ENCODE data around the gene KLHL3.

The KLHL3 gene

DNA sequence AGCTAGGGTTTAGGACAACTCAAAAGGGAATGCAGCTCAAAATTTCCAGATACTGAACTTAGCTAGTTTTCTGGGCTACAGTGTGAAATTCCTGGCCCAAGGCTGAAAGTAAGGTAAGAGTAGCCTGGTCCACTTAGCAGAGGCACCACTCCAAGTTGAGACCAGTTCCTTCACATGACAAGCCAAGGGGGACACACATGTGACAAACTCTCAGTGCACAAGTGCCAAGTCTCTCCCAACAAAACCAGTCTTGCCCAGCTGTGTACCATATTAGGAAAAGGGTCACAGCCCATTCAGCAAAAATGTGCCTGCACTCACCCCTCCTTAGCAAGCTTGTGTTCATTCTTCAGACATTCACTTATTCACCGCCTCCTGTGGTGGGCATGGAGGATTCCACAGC, 27.8 kb downstream of the KLHL3 start:
- Histone ChIP-seq H3K4me3 (ENCODE audit: low read length) (no peak overlapping the region), H3K4me2 (ENCODE audit: low read length) (no peak overlapping the region), H3K27me3 (ENCODE audit: control insufficient read depth, low read length) (no peaks in the 10 kb centered on the region), H3K4me1 (ENCODE audit: control insufficient read depth, low read length) (no peaks in the 10 kb centered on the region), H3K9me2 (replicated peaks; ENCODE audit: control insufficient read depth, low read length) (no peaks in the 10 kb centered on the region), H4K20me1 (ENCODE audit: control insufficient read depth, insufficient read depth, low read depth, low read length) (no peaks in the 10 kb centered on the region), H3K27ac (ENCODE audit: low read depth, low read length) (no peak overlapping the region), H3K36me3 (ENCODE audit: control insufficient read depth, low read length) (no peaks in the 10 kb centered on the region), H3K79me2 (ENCODE audit: control insufficient read depth, low read length) (no peaks in the 10 kb centered on the region), H3F3A (ENCODE audit: control insufficient read depth, insufficient read depth) (no peaks in the 10 kb centered on the region), H3K9me3 (ENCODE audit: control insufficient read depth, insufficient read depth, low read length) (no peaks in the 10 kb centered on the region)
- TF ChIP-seq EZH2phosphoT487 (IDR thresholded peaks at IDR 0.05; ENCODE audit: borderline replicate concordance, low read length): no peak
- TF ChIP-seq, protein P1, sequence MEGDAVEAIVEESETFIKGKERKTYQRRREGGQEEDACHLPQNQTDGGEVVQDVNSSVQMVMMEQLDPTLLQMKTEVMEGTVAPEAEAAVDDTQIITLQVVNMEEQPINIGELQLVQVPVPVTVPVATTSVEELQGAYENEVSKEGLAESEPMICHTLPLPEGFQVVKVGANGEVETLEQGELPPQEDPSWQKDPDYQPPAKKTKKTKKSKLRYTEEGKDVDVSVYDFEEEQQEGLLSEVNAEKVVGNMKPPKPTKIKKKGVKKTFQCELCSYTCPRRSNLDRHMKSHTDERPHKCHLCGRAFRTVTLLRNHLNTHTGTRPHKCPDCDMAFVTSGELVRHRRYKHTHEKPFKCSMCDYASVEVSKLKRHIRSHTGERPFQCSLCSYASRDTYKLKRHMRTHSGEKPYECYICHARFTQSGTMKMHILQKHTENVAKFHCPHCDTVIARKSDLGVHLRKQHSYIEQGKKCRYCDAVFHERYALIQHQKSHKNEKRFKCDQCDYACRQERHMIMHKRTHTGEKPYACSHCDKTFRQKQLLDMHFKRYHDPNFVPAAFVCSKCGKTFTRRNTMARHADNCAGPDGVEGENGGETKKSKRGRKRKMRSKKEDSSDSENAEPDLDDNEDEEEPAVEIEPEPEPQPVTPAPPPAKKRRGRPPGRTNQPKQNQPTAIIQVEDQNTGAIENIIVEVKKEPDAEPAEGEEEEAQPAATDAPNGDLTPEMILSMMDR (IDR thresholded peaks at IDR 0.05; ENCODE audit: low read depth, low read length, poor library complexity, severe bottlenecking): no peak

DNA sequence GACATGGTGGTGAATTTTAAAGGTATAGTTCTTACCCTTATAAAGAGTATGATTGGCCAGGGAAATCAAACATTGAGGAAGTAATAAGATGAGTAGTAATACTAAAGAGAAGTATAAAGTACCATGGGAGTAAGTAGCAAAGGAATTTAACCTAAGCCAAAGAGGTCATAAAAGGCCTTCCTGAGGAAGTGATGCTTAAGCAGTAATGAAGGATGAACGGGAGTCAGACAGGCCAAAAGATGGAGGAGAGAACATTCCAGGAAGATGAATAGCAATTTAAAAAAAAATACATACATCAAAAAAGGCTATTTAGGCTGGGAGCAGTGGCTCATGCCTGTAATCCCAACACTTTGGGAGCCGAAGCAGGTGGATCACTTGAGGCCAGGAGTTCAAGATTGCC, 29.0 kb downstream of the KLHL3 start:
- no peak overlapping the region for H3K4me2 ChIP-seq (ENCODE audit: low read length)
- H4K20me1 ChIP-seq (ENCODE audit: control insufficient read depth, insufficient read depth, low read depth, low read length): no peaks in the 10 kb centered on the region
- no peak overlapping the region for H3K27ac ChIP-seq (ENCODE audit: low read depth, low read length)
- H3K27me3 ChIP-seq (ENCODE audit: control insufficient read depth, low read length): no peaks in the 10 kb centered on the region
- H3K9me3 ChIP-seq (ENCODE audit: control insufficient read depth, insufficient read depth, low read length): no peaks in the 10 kb centered on the region
- TF ChIP-seq, protein P1 (IDR thresholded peaks at IDR 0.05; ENCODE audit: low read depth, low read length, poor library complexity, severe bottlenecking): no peak
- no peak for TF ChIP-seq EZH2phosphoT487 (IDR thresholded peaks at IDR 0.05; ENCODE audit: borderline replicate concordance, low read length)
- H3K79me2 ChIP-seq (ENCODE audit: control insufficient read depth, low read length): no peaks in the 10 kb centered on the region
- no peaks in the 10 kb centered on the region for H3K36me3 ChIP-seq (ENCODE audit: control insufficient read depth, low read length)
- no peaks in the 10 kb centered on the region for H3K9me2 ChIP-seq (replicated peaks; ENCODE audit: control insufficient read depth, low read length)
- no peaks in the 10 kb centered on the region for H3F3A ChIP-seq (ENCODE audit: control insufficient read depth, insufficient read depth)
- no peaks in the 10 kb centered on the region for H3K4me1 ChIP-seq (ENCODE audit: control insufficient read depth, low read length)
- no peak overlapping the region for H3K4me3 ChIP-seq (ENCODE audit: low read length)

DNA sequence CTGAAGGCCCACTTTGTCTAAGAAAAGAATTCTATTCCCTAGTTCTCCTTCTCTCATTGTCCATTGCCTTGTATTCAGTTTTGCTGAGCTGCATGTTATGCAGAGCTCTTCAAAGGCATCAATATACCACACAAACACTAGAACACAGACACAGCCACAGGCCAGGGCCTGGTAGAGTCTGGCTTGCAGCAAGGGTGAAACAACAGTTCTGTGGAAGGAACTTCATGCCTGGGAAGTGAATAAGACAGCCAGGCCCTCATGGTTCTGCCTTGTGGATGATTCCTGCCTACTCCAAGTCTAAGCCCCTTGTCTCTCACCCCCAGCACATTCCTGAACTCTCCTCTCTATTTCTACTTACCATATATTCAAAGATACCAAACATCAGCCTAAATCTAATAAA, 30.8 kb downstream of the KLHL3 start:
- H3F3A ChIP-seq (ENCODE audit: control insufficient read depth, insufficient read depth): no peaks in the 10 kb centered on the region

More for the DNA sequence above, 30.8 kb downstream of the KLHL3 start:
- H4K20me1 ChIP-seq (ENCODE audit: control insufficient read depth, insufficient read depth, low read depth, low read length): no peaks in the 10 kb centered on the region
- H3K4me3 ChIP-seq (ENCODE audit: low read length): no peak overlapping the region
- H3K4me1 ChIP-seq (ENCODE audit: control insufficient read depth, low read length): no peaks in the 10 kb centered on the region
- H3K36me3 ChIP-seq (ENCODE audit: control insufficient read depth, low read length): no peaks in the 10 kb centered on the region
- TF ChIP-seq, protein P1 (IDR thresholded peaks at IDR 0.05; ENCODE audit: low read depth, low read length, poor library complexity, severe bottlenecking): no peak
- no peak for TF ChIP-seq EZH2phosphoT487 (IDR thresholded peaks at IDR 0.05; ENCODE audit: borderline replicate concordance, low read length)
- no peaks in the 10 kb centered on the region for H3K79me2 ChIP-seq (ENCODE audit: control insufficient read depth, low read length)
- no peaks in the 10 kb centered on the region for H3K9me3 ChIP-seq (ENCODE audit: control insufficient read depth, insufficient read depth, low read length)
- no peak overlapping the region for H3K4me2 ChIP-seq (ENCODE audit: low read length)
- no peaks in the 10 kb centered on the region for H3K9me2 ChIP-seq (replicated peaks; ENCODE audit: control insufficient read depth, low read length)
- no peaks in the 10 kb centered on the region for H3K27me3 ChIP-seq (ENCODE audit: control insufficient read depth, low read length)
- no peak overlapping the region for H3K27ac ChIP-seq (ENCODE audit: low read depth, low read length)
